GM12864 (cell line): ENCODE data around the gene GNAQ.

ENCODE experiments used
- DNase-seq: peaks from one replicate; pipeline ENCODE4 v3.0.0-alpha.2; 2011; ENCODE audit warnings: low read depth
- H3K4me3 ChIP-seq: 2 replicates; pipeline ENCODE4 v1.5.1; 2011; ENCODE audit warnings: mild to moderate bottlenecking, low read depth, low read length, control low read depth
- TF ChIP-seq, protein P1 (sequence below): IDR thresholded peaks from 2 replicates; pipeline ENCODE4 v1.5.1; 2011; ENCODE audit warnings: low read depth, mild to moderate bottlenecking, moderate library complexity, low read length, control low read depth, inconsistent platforms; ENCODE audit errors: missing control alignments

Gene GNAQ

DNA sequence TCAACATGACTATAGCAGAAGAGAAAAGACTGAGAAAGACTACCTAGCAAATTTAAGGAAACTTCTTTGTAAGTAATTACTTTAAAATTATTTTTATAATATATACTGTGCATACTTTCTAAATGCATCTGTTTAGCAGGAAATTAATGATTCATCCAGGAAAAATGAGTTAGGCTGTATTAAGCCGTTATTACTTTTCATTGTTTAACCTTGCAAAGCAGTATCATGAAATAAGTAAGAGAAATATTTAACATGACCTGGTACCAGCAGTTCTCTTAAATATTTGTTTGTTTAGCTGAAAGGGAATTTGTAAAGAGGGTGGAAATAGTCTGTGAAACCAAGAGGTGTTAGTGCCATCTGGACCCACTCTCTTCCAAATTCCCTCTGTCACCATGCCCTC lies 175.0 kb downstream of the GNAQ start:
- DNase-seq, result no peak
- H3K4me3 ChIP-seq, result no peak overlapping the region
- TF ChIP-seq, protein P1, sequence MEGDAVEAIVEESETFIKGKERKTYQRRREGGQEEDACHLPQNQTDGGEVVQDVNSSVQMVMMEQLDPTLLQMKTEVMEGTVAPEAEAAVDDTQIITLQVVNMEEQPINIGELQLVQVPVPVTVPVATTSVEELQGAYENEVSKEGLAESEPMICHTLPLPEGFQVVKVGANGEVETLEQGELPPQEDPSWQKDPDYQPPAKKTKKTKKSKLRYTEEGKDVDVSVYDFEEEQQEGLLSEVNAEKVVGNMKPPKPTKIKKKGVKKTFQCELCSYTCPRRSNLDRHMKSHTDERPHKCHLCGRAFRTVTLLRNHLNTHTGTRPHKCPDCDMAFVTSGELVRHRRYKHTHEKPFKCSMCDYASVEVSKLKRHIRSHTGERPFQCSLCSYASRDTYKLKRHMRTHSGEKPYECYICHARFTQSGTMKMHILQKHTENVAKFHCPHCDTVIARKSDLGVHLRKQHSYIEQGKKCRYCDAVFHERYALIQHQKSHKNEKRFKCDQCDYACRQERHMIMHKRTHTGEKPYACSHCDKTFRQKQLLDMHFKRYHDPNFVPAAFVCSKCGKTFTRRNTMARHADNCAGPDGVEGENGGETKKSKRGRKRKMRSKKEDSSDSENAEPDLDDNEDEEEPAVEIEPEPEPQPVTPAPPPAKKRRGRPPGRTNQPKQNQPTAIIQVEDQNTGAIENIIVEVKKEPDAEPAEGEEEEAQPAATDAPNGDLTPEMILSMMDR, result no peak

DNA sequence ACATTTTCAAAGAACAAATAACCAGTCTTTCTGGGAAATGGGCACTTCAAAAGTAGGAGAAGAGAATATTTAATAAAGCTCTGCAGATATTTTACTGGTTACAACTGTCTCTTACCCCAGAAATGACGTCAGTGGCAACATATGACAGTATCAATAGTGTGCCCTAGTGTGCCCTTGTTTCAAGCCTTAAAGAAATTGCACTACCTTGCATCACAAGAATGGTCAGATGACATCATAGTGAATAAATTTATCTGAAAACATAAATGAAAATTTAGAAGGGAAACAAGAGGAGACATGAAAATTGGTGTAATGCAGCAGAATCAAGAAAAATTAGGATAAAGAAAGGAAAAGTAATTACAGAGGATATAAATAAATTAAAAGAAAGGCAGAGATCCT lies 176.7 kb downstream of the GNAQ start:
- no peak for DNase-seq
- no peak overlapping the region for H3K4me3 ChIP-seq
- TF ChIP-seq, protein P1, result no peak

DNA sequence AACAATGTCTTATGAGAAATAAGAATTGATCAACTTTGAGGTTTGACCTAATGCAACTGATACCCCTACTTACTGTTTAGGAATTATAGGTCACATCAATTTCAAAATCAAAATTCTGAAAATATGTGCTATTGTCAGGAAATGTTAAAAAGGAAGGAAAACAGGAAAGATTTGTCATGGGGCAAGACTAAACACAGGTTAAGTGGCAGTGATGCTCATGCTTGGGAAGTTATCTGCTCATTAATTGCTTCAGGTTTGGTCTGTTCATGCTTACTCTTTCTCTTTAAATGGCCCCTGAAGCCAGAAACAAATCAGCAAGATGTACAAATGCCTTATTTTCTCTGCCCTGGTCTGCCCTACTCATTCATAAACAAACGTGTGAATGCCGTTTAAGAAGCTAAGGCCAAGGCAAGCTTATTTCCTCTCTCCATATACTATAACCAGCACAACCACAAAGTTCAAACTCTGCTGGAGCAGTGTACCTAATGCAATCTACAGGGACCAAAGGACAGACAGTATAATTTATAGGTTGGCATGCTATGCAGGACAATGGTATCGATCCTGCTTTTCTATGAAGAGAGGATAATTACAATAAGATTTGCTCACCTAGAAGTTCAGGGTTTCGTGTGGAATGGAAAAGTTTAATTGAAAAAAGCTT lies 177.2 kb downstream of the GNAQ start:
- TF ChIP-seq, protein P1, result no peak
- DNase-seq, result no peak
- no peak overlapping the region for H3K4me3 ChIP-seq

DNA sequence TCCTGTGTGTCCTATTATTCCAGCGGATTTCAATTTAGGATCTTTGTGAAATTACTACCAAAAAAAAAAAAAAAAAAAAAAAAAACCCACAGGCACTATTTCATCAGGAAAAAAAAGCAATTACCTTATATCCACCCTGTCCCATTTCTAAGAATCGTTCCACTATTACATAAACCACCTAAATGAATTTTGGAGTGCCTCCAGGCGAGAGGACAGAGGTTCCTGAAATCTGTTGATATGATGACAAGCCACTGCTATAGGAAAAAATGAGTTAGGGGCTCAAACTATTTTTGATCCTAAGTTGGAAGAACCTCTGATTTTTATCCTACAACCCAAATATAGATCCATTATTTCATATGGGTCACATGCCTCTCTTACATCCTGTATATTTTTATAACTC lies 177.9 kb downstream of the GNAQ start:
- no peak for DNase-seq
- TF ChIP-seq, protein P1, result no peak
- no peak overlapping the region for H3K4me3 ChIP-seq

DNA sequence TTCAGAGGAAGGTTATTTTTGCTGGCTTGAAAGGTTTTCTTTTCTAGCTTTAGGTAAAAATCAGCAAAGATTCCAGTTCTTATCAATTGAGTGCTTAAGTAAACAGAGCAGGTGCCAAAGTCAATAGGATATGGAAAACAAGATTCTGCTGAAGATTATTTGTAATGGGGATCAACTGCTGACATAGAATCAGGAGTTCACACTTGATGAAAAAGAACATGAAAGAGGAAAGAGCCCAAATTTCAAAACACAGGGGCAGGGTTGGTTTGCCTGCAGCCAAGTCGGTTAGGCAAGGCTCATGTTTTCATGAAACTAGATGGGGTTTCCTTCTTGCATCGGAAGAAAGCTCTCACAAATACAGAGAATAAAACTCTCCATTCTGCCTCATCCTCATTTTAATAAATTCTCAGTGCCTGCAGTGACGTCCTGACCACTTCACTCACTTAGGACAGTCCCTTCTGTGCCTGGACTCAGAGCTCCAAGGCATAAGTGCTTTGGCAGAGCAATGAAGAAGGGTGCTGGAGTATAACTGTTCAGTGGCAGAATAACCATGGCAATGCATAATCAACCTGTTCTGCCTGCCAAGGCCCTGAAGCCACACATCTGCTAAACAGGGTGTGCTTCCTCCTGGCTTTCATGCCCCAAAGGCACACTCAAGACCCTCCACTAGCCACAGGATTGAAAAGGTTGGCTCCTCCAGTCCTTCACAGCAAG lies 179.6 kb downstream of the GNAQ start:
- H3K4me3 ChIP-seq, result no peak overlapping the region
- TF ChIP-seq, protein P1, result no peak
- no peak for DNase-seq

DNA sequence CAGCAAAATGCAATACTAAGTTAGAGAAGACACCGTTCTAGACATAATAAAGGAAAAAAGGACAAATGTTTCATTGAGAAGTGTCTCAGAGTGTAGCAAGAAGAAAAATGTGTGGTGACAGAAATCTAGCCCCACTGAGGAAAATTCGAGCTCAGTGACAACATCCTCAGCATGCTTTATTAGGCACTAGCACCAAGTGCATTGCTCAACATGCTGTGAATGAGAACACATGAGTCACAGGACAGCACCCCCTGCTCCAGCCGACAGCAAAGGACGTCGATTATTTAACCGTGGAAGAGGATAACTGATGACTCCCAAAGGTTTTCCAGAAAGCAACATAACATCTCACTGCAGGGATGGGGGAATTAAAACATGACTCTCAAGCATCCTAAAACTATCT lies 182.7 kb downstream of the GNAQ start:
- H3K4me3 ChIP-seq, result no peak overlapping the region
- no peak for DNase-seq
- TF ChIP-seq, protein P1, result no peak

DNA sequence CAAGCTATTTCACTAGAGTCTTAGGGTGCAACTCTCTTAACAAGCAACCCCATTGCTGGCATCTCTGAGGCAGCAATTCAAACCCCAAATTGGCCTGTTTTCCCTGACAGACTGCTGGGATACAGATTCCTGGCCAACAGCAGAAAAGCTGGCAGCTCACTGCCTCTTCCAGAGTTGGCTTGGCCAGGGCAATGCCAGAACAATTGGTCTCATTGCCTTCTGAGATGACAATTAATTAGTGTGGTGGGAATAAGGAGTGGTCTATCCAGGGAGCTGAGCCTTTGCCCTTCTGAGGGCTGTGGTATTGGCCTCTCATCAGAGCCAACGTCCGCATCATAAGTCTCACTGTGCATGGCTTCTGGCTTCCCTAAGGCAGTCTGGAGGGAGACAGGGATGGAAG lies 183.2 kb downstream of the GNAQ start:
- DNase-seq, result no peak
- no peak overlapping the region for H3K4me3 ChIP-seq
- TF ChIP-seq, protein P1, result no peak
